MM.1S (cell line): ENCODE results near the gene MFSD6.

ENCODE experiments used
- DNase-seq: peaks from one replicate; pipeline ENCODE4 v3.0.0-alpha.2; 2015
- H2AFZ ChIP-seq: fragments of 300-600 bp; sonication (generic); 2 replicates; pipeline ENCODE4 v1.6.0; 2016; ENCODE audit warnings: antibody characterized with exemption, low read length
- H3F3A ChIP-seq: fragments of 300-600 bp; sonication (generic); 2 replicates; pipeline ENCODE4 v1.6.1; 2016; ENCODE audit warnings: mild to moderate bottlenecking, antibody characterized with exemption, low read length, moderate library complexity, mixed read lengths; ENCODE audit not compliant: insufficient read depth
- H3K27ac ChIP-seq: fragments of 300-600 bp; sonication (generic); 2 replicates; pipeline ENCODE4 v1.5.1; 2016; ENCODE audit warnings: mild to moderate bottlenecking, low read length
- H3K27me3 ChIP-seq: fragments of 300-600 bp; sonication (generic); replicated peaks from 2 replicates; pipeline ENCODE4 v1.6.0; 2016; ENCODE audit warnings: low read length; ENCODE audit not compliant: insufficient read depth
- H3K36me3 ChIP-seq: fragments of 300-600 bp; sonication (generic); replicated peaks from 2 replicates; pipeline ENCODE4 v1.6.1; 2016; ENCODE audit warnings: mild to moderate bottlenecking, low read length, mixed read lengths; ENCODE audit not compliant: insufficient read depth
- H3K4me1 ChIP-seq: fragments of 300-600 bp; sonication (generic); 2 replicates; pipeline ENCODE4 v1.6.1; 2016; ENCODE audit warnings: low read length, mixed read lengths
- H3K4me2 ChIP-seq: fragments of 300-600 bp; sonication (generic); 2 replicates; pipeline ENCODE4 v1.6.0; 2016; ENCODE audit warnings: low read depth, low read length
- H3K4me3 ChIP-seq: fragments of 300-600 bp; sonication (generic); 2 replicates; pipeline ENCODE4 v1.5.1; 2016; ENCODE audit warnings: low read length, mixed read lengths
- H3K79me2 ChIP-seq: fragments of 300-600 bp; sonication (generic); 2 replicates; pipeline ENCODE4 v1.6.1; 2016; ENCODE audit warnings: mixed run types, low read length, mixed read lengths
- H3K9ac ChIP-seq: fragments of 300-600 bp; sonication (generic); 2 replicates; pipeline ENCODE4 v1.6.1; 2016; ENCODE audit warnings: low read length, mixed read lengths
- H3K9me2 ChIP-seq: fragments of 300-600 bp; sonication (generic); replicated peaks from 2 replicates; pipeline ENCODE4 v1.6.1; 2016; ENCODE audit warnings: mild to moderate bottlenecking, low read length, mixed read lengths; ENCODE audit not compliant: insufficient read depth
- H3K9me3 ChIP-seq: fragments of 300-600 bp; sonication (generic); replicated peaks from 2 replicates; pipeline ENCODE4 v1.6.1; 2016; ENCODE audit warnings: mild to moderate bottlenecking, low read length, mixed read lengths; ENCODE audit not compliant: insufficient read depth
- H4K20me1 ChIP-seq: fragments of 300-600 bp; sonication (generic); 2 replicates; pipeline ENCODE4 v1.6.1; 2016; ENCODE audit warnings: mild to moderate bottlenecking, low read length, moderate library complexity, mixed read lengths; ENCODE audit not compliant: insufficient read depth
- CTCF ChIP-seq: fragments of 300-600 bp; sonication (generic); IDR thresholded peaks from 2 replicates; pipeline ENCODE4 v1.5.1; 2016; ENCODE audit warnings: antibody characterized with exemption, low read length, mixed read lengths
- EZH2 ChIP-seq: fragments of 300-600 bp; sonication (generic); optimal IDR thresholded peaks from 2 replicates; pipeline ENCODE3; 2017; ENCODE audit warnings: low read depth, mild to moderate bottlenecking, antibody characterized with exemption, low read length, mixed read lengths
- EZH2phosphoT487 ChIP-seq: fragments of 300-600 bp; sonication (generic); IDR thresholded peaks from 2 replicates; pipeline ENCODE4 v1.6.1; 2018; ENCODE audit warnings: antibody characterized with exemption, low read length

The MFSD6 gene

GRCh38 chr2:190443055-190443454 lies 34.9 kb downstream of the MFSD6 start:
- H3K36me3 ChIP-seq = no peaks in the 10 kb centered on the region
- no peak for DNase-seq
- peaks cover 20% of the 10 kb centered on the region for H3K79me2 ChIP-seq
- no peak overlapping the region for H3K27ac ChIP-seq
- no peak overlapping the region for H2AFZ ChIP-seq
- TF ChIP-seq EZH2phosphoT487 = no peak
- no peak for TF ChIP-seq EZH2
- TF ChIP-seq CTCF = no peak
- H4K20me1 ChIP-seq = no peaks in the 10 kb centered on the region
- no peak overlapping the region for H3K9ac ChIP-seq
- no peaks in the 10 kb centered on the region for H3F3A ChIP-seq
- H3K4me3 ChIP-seq = no peak overlapping the region
- no peaks in the 10 kb centered on the region for H3K27me3 ChIP-seq
- H3K9me3 ChIP-seq = no peaks in the 10 kb centered on the region
- no peak overlapping the region for H3K4me2 ChIP-seq
- 0 out of 2 replicates have a peak, but pooled peaks cover 5% of the 10 kb centered on the region for H3K4me1 ChIP-seq
- no peaks in the 10 kb centered on the region for H3K9me2 ChIP-seq

GRCh38 chr2:190443778-190444481 lies 35.8 kb downstream of the MFSD6 start:
- H3K4me3 ChIP-seq = no peak overlapping the region
- H2AFZ ChIP-seq = no peak overlapping the region
- H3K4me2 ChIP-seq = no peak overlapping the region
- H4K20me1 ChIP-seq = no peaks in the 10 kb centered on the region
- no peak overlapping the region for H3K27ac ChIP-seq
- no peak overlapping the region for H3K9ac ChIP-seq
- H3F3A ChIP-seq = no peaks in the 10 kb centered on the region
- no peaks in the 10 kb centered on the region for H3K9me2 ChIP-seq
- H3K4me1 ChIP-seq = 0 out of 2 replicates have a peak, but pooled peaks cover 5% of the 10 kb centered on the region
- TF ChIP-seq EZH2 = no peak
- TF ChIP-seq CTCF = no peak
- TF ChIP-seq EZH2phosphoT487 = no peak
- H3K79me2 ChIP-seq = peaks cover 27% of the 10 kb centered on the region
- H3K9me3 ChIP-seq = no peaks in the 10 kb centered on the region
- DNase-seq = no peak
- no peaks in the 10 kb centered on the region for H3K27me3 ChIP-seq
- no peaks in the 10 kb centered on the region for H3K36me3 ChIP-seq

- Histone ChIP-seq H4K20me1 (no peaks in the 10 kb centered on the region), H3K4me1 (no peaks in the 10 kb centered on the region), H3K4me2 (no peak overlapping the region), H3K27me3 (no peaks in the 10 kb centered on the region), H3K9me3 (no peaks in the 10 kb centered on the region), H3K9me2 (no peaks in the 10 kb centered on the region), H2AFZ (no peak overlapping the region), H3K36me3 (no peaks in the 10 kb centered on the region), H3K79me2 (peaks cover 25% of the 10 kb centered on the region), H3K4me3 (no peak overlapping the region), H3F3A (no peaks in the 10 kb centered on the region), H3K27ac (no peak overlapping the region), H3K9ac (no peak overlapping the region)
- TF ChIP-seq EZH2phosphoT487 = no peak
- no peak for TF ChIP-seq EZH2
- TF ChIP-seq CTCF = no peak
- no peak for DNase-seq
Measured at GRCh38 chr2:190444976-190445375, 36.8 kb downstream of the MFSD6 start.
